ENCODE measurements around the gene TBCK. TPM values are rescaled to one million over a fixed set of nuclear protein-coding genes. Genes with fewer than 3 reads are reported as not detected.
"Not testable (repeated sequence)": the region's sequence is repeated elsewhere in the genome, so short reads cannot be mapped to it uniquely, and the experiment has no call there.

TBCK gene
- polyA plus RNA-seq, 4 donors: 48.2 to 70.2 (median 56.8) TPM

DNA sequence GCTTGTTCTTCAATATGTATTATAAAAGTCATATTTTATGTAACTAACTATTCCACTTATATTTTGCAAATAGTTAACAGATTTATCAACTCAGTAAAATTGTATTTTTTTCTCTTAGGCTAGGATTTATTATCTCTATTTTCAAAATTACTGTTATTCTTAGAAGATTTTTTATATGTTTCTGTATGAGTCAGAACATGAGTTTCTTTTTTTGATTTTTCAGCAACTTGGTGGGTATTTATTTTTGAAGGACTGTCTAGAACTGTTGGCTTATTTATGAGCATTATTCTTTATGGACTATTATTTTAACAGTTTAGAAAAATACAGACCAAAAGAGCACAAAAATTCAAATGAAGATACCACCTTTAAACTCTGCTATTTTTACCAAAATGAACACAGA lies 7.1 kb upstream of the TBCK start:
- no peak for DNase-seq (ENCODE audit: low read depth in 4 of 4, low spot score in 2 of 4)

GRCh38 chr4:106321814-106322213 lies 5.8 kb upstream of the TBCK start:
- DNase-seq (ENCODE audit: low read depth in 4 of 4, low spot score in 2 of 4): not testable (repeated sequence)

DNA sequence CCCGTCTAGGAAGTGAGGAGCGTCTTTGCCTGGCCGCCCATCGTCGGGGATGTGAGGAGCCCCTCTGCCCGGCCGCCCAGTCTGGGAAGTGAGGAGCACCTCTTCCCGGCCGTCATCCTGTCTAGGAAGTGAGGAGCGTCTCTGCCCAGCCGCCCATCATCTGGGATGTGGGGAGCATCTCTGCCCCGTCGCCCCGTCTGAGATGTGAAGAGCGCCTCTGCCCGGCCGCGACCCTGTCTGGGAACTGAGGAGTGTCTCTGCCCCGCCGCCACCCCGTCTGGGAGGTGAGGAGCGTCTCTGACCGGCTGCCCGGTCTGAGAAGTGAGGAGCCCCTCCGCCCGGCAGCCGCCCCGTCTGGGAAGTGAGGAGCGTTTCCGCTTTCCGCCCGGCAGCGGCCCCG lies 5.2 kb upstream of the TBCK start:
- DNase-seq (ENCODE audit: low read depth in 4 of 4, low spot score in 2 of 4): not testable (repeated sequence)

DNA sequence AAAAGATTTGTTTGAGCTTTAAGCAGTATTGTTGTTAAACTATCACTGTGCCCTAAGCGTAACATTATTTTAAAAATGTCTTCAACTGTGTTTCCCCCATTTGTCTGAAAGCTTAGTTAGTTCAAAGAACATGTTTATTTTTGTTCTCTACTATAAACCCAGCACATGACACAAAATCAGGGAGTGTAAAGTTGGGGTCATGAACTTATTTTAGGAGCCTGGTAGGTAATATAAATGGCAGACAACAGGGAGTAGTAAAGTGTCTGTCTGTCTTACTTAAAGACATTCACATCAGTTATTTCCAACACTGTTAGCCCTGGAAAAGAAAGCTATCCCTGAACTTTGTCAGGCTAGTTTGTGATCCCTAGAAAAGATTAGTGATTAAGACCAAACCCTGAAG lies 4.2 kb upstream of the TBCK start:
- DNase-seq (ENCODE audit: low read depth in 4 of 4, low spot score in 2 of 4): no peak

DNA sequence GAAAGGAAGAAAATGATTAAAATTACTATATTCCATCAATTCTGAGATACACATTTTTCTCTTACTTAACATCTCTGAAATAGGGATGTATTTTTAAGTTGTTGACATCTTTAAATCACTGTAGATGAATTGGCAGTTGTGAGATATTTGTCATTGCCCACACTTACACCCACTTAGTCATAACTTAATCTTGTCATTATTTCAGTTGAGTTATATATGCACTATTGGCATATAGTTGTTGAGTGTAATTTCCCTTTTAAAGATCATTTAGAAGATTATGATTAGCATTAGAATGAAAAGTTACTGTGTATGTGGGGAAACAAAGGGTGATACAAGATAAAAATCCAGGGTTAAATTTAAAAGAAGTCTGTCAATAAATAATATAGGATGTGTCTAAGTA lies 2.5 kb upstream of the TBCK start:
- DNase-seq (ENCODE audit: low read depth in 4 of 4, low spot score in 2 of 4): no peak

DNA sequence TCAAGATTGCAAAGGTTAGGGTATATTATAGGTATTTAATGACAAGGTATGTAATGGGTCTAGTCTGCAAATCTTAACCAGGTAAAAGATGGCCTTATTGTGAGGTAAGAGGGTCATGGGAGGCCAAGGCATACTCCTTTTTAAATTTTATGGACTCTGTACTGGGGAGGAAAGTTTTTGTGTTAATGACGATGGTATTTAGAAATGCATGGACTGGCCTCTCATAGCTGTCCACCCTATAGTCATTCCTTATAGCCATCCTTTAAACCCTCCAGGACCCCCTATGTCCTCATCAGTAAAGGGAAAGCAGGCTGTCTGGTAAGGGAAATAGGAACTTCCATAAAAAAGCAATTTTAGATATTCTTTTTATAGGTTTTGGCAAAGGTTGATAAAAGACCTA lies 1.8 kb upstream of the TBCK start:
- no peak for DNase-seq (ENCODE audit: low read depth in 4 of 4, low spot score in 2 of 4)

DNA sequence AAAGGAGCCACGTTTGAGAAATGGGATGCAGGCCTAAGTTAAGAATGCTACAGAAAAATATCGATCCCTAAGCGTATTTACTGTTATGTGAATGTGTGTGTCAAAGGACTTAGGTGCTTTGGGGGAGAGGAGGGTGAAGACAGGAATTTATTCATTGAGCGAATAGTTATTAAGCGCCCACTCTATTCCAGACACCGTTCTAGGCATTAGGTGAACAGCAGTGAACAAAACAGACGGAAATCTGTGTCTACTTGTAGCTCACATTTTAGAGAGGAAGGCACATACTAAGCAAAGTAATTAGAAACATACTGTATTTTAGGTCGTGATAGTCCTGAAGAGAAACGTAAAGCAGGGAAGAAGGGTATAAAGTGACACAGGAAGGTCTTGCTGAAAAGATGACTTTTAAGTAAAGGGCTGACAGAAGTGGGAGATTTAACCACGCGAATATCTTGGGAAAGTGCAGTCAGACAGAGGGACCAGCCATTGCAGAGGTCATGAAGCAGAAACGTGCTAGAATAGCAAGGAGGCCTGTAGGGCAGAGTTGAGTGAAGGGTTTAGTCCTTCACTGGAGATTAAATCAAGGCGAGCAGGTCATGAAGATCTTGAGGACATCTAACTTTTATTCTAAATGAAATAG lies 882 bp upstream of the TBCK start:
- DNase-seq (ENCODE audit: low read depth in 4 of 4, low spot score in 2 of 4): peak in 3 of 4 donors; percentile 5 to 25 (median 18)

DNA sequence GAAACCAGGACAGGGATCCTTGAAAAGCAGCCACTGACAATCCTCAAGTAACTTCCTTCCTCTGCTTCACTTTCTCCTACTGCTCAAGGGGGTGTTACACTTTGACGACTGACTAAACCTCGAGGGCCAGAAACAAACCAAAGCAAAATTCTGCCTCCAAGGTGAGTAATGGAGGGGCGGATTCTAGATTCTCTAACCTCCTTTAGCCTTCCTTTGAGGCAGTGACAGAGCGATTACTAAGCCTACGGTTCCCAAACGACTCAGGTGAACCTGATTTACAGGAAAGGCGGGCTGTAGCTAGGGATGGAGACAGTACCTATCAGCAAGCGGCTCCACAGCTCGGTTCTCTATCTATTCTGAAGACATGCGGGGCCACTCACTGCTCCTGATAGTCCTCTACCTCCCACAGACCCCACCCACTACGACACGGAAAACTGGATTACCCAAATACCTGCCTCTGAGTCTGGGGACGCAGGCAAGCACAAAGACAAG lies 487 bp downstream of the TBCK start:
- peak in 2 of 4 donors; percentile 23 to 53 for DNase-seq (ENCODE audit: low read depth in 4 of 4, low spot score in 2 of 4)

- no peak for DNase-seq (ENCODE audit: low read depth in 4 of 4, low spot score in 2 of 4)
Observed at GRCh38 chr4:106314960-106315359, 1.0 kb downstream of the TBCK start.

GRCh38 chr4:106312997-106313522 lies 2.9 kb downstream of the TBCK start:
- DNase-seq (ENCODE audit: low read depth in 4 of 4, low spot score in 2 of 4): no peak

- no peak for DNase-seq (ENCODE audit: low read depth in 4 of 4, low spot score in 2 of 4)
Observed at GRCh38 chr4:106312377-106312776, 3.6 kb downstream of the TBCK start.

GRCh38 chr4:106306561-106306960 lies 9.4 kb downstream of the TBCK start:
- DNase-seq (ENCODE audit: low read depth in 4 of 4, low spot score in 2 of 4): no peak

- DNase-seq (ENCODE audit: low read depth in 4 of 4, low spot score in 2 of 4): no peak
Observed at GRCh38 chr4:106305435-106306055, 10.5 kb downstream of the TBCK start.

GRCh38 chr4:106304632-106305031 lies 11.4 kb downstream of the TBCK start:
- no peak for DNase-seq (ENCODE audit: low read depth in 4 of 4, low spot score in 2 of 4)

GRCh38 chr4:106303548-106304281 lies 12.3 kb downstream of the TBCK start:
- DNase-seq (ENCODE audit: low read depth in 4 of 4, low spot score in 2 of 4): no peak

- no peak for DNase-seq (ENCODE audit: low read depth in 4 of 4, low spot score in 2 of 4)
Observed at GRCh38 chr4:106302062-106302438, 14.0 kb downstream of the TBCK start.

GRCh38 chr4:106301393-106302061 lies 14.5 kb downstream of the TBCK start:
- DNase-seq (ENCODE audit: low read depth in 4 of 4, low spot score in 2 of 4): no peak

- no peak for DNase-seq (ENCODE audit: low read depth in 4 of 4, low spot score in 2 of 4)
Observed at GRCh38 chr4:106299977-106300376, 16.0 kb downstream of the TBCK start.

DNA sequence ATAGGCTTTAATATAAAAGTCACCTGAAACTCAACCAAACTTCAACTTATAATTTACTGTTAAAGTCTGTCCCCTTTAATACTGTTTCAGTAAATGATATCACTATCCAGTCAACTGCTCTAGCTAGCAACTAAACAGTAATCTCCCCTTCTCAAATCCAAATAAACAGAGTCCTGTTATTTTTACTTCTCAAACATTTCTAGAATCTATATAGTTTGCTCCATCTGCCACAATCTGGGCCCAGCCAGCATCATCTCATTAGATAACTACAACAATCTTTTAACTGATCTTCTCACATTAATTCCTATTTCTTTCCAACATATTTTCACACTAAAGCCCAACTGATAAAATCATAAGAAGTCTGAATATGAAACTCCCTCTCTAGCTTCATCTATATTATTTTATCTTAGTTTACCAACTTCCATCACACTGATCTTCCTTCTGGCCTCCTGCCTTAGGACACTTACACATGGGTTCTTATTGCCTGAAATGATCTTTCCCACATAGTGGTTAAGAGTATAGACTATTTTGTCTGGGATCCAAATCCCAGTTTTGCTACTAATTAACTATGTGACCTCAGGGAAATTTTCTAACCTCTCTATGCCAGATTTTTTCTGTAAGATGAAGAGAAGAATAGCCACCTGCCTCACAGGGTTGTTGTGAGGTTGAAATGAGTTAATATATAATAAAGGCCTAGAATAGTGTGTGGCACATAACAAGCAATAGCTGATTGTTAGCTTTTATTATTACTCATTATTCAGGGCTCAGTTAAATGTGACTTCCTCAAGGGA lies 18.6 kb downstream of the TBCK start:
- no peak for DNase-seq (ENCODE audit: low read depth in 4 of 4, low spot score in 2 of 4)

DNA sequence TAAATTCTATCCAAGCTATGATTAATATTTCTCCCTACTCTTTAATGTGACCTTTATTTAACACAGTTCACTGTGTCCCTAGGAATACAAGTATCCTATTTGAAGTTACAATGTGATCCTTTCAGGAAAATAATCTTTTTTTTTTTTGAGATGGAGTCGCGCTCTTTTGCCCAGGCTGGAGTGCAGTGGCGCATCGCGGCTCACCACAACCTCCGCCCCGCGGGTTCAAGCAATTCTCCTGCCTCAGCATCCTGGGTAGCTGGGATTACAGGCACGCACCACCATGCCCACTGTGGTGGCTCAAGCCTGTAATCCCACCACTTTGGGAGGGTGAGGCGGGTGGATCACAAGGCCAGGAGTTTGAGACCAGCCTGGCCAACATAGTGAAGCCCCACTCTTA lies 21.9 kb downstream of the TBCK start:
- no peak for DNase-seq (ENCODE audit: low read depth in 4 of 4, low spot score in 2 of 4)
